ENCODE results near the gene UNC79. TPM values are rescaled to one million over a fixed set of nuclear protein-coding genes. Genes with fewer than 3 reads are reported as not detected.

The UNC79 gene
- total RNA-seq, 2 donors from 2014 or later: 6.0 to 14.4 TPM

DNA sequence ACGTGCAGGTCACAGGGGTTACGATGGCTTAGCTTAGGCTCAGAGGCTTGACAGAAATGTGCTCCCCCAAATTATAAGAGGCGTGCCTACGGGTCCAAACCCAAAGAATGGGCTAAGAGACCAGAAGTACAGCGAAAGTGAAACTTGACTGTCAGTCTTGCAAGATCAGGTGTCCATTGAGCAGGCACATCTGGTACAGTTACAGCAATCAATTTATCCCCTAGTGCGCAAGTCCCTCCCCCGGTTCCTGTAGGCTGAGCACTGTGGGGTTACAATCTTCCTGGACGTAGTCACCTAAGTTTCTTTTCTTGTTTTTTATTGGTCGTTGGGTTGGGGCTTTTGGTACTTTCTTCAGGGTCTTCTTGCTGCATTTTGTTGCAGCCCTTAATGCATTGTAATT lies 134.2 kb downstream of the UNC79 start:
- Mint-ChIP-seq H3K27ac (no peak overlapping the region), H3K36me3 (ENCODE audit: low read depth) (peaks cover 5% of the 10 kb centered on the region), H3K27me3 (ENCODE audit: insufficient read depth) (no peaks in the 10 kb centered on the region), H3K9me3 (peaks cover 16% of the 10 kb centered on the region), H3K4me3 (no peak overlapping the region), H3K4me1 (peaks cover 18% of the 10 kb centered on the region)
- TF ChIP-seq, protein P1, sequence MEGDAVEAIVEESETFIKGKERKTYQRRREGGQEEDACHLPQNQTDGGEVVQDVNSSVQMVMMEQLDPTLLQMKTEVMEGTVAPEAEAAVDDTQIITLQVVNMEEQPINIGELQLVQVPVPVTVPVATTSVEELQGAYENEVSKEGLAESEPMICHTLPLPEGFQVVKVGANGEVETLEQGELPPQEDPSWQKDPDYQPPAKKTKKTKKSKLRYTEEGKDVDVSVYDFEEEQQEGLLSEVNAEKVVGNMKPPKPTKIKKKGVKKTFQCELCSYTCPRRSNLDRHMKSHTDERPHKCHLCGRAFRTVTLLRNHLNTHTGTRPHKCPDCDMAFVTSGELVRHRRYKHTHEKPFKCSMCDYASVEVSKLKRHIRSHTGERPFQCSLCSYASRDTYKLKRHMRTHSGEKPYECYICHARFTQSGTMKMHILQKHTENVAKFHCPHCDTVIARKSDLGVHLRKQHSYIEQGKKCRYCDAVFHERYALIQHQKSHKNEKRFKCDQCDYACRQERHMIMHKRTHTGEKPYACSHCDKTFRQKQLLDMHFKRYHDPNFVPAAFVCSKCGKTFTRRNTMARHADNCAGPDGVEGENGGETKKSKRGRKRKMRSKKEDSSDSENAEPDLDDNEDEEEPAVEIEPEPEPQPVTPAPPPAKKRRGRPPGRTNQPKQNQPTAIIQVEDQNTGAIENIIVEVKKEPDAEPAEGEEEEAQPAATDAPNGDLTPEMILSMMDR (conservative IDR thresholded peaks at IDR 0.05): no peak
- peak overlapping the region; percentile 64 for H3K4me3 ChIP-seq (ENCODE audit: low read length)
- no peaks in the 10 kb centered on the region for H3K27me3 ChIP-seq (ENCODE audit: control insufficient read depth, insufficient read depth, low read length, poor library complexity, severe bottlenecking)
- H3K27ac ChIP-seq (ENCODE audit: low read depth, low read length): no peak overlapping the region
- H3K9me3 ChIP-seq (ENCODE audit: control insufficient read depth, low read length): no peaks in the 10 kb centered on the region
- no peaks in the 10 kb centered on the region for H3K36me3 ChIP-seq (ENCODE audit: control insufficient read depth, insufficient read depth, low read length)
- DNase-seq: no peak
- WGBS, 2 experiments (ENCODE audit: insufficient coverage in 1 of 2, insufficient read length in 1 of 2): 92 to 98% methylated on average over 7 to 9 of the region's 9 CpGs
- H3K4me1 ChIP-seq (ENCODE audit: control insufficient read depth, insufficient read depth, low read length): peaks cover 6% of the 10 kb centered on the region
- H3K9ac ChIP-seq (ENCODE audit: extremely low read depth, low read length, poor library complexity, severe bottlenecking): no peak overlapping the region

DNA sequence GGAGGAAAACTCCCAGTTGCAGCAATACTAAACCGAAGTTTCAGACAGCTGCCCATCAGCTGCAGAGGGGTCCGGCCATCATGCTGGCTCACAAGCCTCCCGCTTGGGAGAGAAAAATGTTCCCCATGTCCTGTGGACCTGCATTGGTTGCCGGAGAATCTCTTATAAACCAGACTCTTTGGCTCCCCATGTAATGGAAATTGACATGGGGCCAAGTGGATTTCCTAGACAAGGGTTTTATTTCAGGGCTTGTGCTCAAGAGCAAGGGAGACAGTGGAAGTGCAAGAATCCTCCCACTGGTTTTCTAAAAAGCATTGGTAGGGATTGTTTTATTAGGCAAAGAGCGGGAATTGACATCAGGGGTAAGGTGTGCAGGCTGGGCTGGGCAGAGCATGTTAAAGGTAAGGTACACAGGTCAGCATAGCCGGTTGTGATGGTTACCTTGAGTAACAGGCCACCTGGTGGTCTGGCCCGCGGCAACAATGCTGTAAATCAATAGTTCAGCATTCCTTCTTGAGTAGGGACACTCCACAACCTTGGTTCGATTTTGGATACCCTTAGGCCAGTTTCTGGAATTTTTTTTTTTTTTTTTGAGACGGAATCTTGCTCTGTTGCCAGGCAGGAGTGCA lies 135.4 kb downstream of the UNC79 start:
- Mint-ChIP-seq H3K36me3 (ENCODE audit: low read depth) (peaks cover 5% of the 10 kb centered on the region), H3K27ac (no peak overlapping the region), H3K4me3 (no peak overlapping the region), H3K4me1 (peaks cover 18% of the 10 kb centered on the region), H3K27me3 (ENCODE audit: insufficient read depth) (no peaks in the 10 kb centered on the region), H3K9me3 (peaks cover 15% of the 10 kb centered on the region)
- Histone ChIP-seq H3K9me3 (ENCODE audit: control insufficient read depth, low read length) (no peaks in the 10 kb centered on the region), H3K4me3 (ENCODE audit: low read length) (no peak overlapping the region), H3K36me3 (ENCODE audit: control insufficient read depth, insufficient read depth, low read length) (no peaks in the 10 kb centered on the region), H3K27me3 (ENCODE audit: control insufficient read depth, insufficient read depth, low read length, poor library complexity, severe bottlenecking) (no peaks in the 10 kb centered on the region), H3K27ac (ENCODE audit: low read depth, low read length) (no peak overlapping the region), H3K9ac (ENCODE audit: extremely low read depth, low read length, poor library complexity, severe bottlenecking) (no peak overlapping the region), H3K4me1 (ENCODE audit: control insufficient read depth, insufficient read depth, low read length) (peaks cover 6% of the 10 kb centered on the region)
- no peak for DNase-seq
- WGBS, 2 experiments (ENCODE audit: insufficient coverage in 1 of 2, insufficient read length in 1 of 2): 91 to 94% methylated on average over 8 to 10 of the region's 10 CpGs
- TF ChIP-seq, protein P1 (conservative IDR thresholded peaks at IDR 0.05): peak; percentile 26

DNA sequence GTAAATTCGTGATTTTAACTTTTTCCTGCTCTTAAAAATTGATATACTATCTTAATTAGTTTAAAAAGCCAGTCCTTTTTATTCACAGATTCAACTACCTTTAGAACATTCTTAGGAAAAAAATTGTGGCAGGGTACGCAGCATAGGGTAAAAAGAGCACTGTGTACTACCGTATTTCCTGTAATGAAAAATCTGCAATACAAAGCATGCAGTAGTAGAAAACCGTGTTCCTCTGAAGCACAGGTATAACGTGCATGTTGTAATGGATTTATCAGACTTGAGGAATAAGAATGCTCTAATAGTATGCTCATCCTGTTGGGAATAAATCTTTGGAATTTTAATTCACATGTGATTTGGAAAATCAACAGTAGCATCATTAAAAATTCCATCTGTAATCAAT lies 140.5 kb downstream of the UNC79 start:
- Histone ChIP-seq H3K27ac (ENCODE audit: low read depth, low read length) (no peak overlapping the region), H3K36me3 (ENCODE audit: control insufficient read depth, insufficient read depth, low read length) (no peaks in the 10 kb centered on the region), H3K27me3 (ENCODE audit: control insufficient read depth, insufficient read depth, low read length, poor library complexity, severe bottlenecking) (no peaks in the 10 kb centered on the region), H3K4me1 (ENCODE audit: control insufficient read depth, insufficient read depth, low read length) (no peaks in the 10 kb centered on the region), H3K4me3 (ENCODE audit: low read length) (no peak overlapping the region), H3K9ac (ENCODE audit: extremely low read depth, low read length, poor library complexity, severe bottlenecking) (no peak overlapping the region), H3K9me3 (ENCODE audit: control insufficient read depth, low read length) (no peaks in the 10 kb centered on the region)
- Mint-ChIP-seq H3K9me3 (peaks cover 4% of the 10 kb centered on the region), H3K27ac (no peak overlapping the region), H3K4me3 (no peak overlapping the region), H3K4me1 (peaks cover 6% of the 10 kb centered on the region), H3K36me3 (ENCODE audit: low read depth) (no peaks in the 10 kb centered on the region), H3K27me3 (ENCODE audit: insufficient read depth) (no peaks in the 10 kb centered on the region)
- no peak for DNase-seq
- TF ChIP-seq, protein P1 (conservative IDR thresholded peaks at IDR 0.05): no peak
- WGBS, 2 experiments (ENCODE audit: insufficient coverage in 1 of 2, insufficient read length in 1 of 2): 87 to 88% methylated on average over 4 to 5 of the region's 5 CpGs
